Measurements from ENCODE around the gene ZNF367. TPM values are rescaled to one million over a fixed set of nuclear protein-coding genes. Genes with fewer than 3 reads are reported as not detected.

The ZNF367 gene
- total RNA-seq, 2 experiments from 2014 or later: 29.3 to 30.1 TPM

GRCh38 chr9:96448546-96449170 is 30.5 kb upstream of the ZNF367 start:
- H3K9me3 Mint-ChIP-seq: no peaks in the 10 kb centered on the region
- POLR2A ChIA-PET: interaction anchor here (1.0 kb wide), 1 partner anchor 29 kb away, joined by 4 read pairs; no protein-coding TSS in a partner anchor
- ATAC-seq (no peak), DNase-seq (no peak)
- no peak for TF ChIP-seq CTCF (IDR thresholded peaks at IDR 0.05)
- H3K4me1 Mint-ChIP-seq (ENCODE audit: low read depth): peaks cover 25% of the 10 kb centered on the region
- no peak overlapping the region for H3K4me3 Mint-ChIP-seq
- no peaks in the 10 kb centered on the region for H3K36me3 Mint-ChIP-seq (ENCODE audit: low read depth)
- H3K27me3 Mint-ChIP-seq: peaks cover 11% of the 10 kb centered on the region
- CTCF ChIA-PET: no interaction called here
- no peak overlapping the region for H3K27ac Mint-ChIP-seq
- intact Hi-C loops (cut with micrococcal nuclease): loop anchor here (5.0 to 10.0 kb wide), 2 partner anchors 116 to 204 kb away; no protein-coding TSS in a partner anchor

- ChIA-PET CTCF (interaction anchor here (1.1 kb wide), 1 partner anchor 220 kb away, joined by 3 read pairs; no protein-coding TSS in a partner anchor), POLR2A (no interaction called here)
- DNase-seq (no peak), ATAC-seq (no peak)
- no peak overlapping the region for H3K4me3 Mint-ChIP-seq
- peaks cover 11% of the 10 kb centered on the region for H3K27me3 Mint-ChIP-seq
- H3K27ac Mint-ChIP-seq: no peak overlapping the region
- no peak for TF ChIP-seq CTCF (IDR thresholded peaks at IDR 0.05)
- H3K4me1 Mint-ChIP-seq (ENCODE audit: low read depth): peaks cover 18% of the 10 kb centered on the region
- intact Hi-C loops (cut with micrococcal nuclease): loop anchor here (5.0 to 10.0 kb wide), 2 partner anchors 117 to 205 kb away; no protein-coding TSS in a partner anchor
- no peaks in the 10 kb centered on the region for H3K9me3 Mint-ChIP-seq
- H3K36me3 Mint-ChIP-seq (ENCODE audit: low read depth): no peaks in the 10 kb centered on the region
These were observed 29.2 kb upstream of the ZNF367 start for GRCh38 chr9:96447406-96447805.

GRCh38 chr9:96442491-96442890 is 24.3 kb upstream of the ZNF367 start:
- Mint-ChIP-seq H3K27me3 (no peaks in the 10 kb centered on the region), H3K27ac (no peak overlapping the region), H3K9me3 (no peaks in the 10 kb centered on the region), H3K36me3 (ENCODE audit: low read depth) (no peaks in the 10 kb centered on the region), H3K4me1 (ENCODE audit: low read depth) (peaks cover 3% of the 10 kb centered on the region), H3K4me3 (no peak overlapping the region)
- DNase-seq: no peak
- intact Hi-C loops (cut with micrococcal nuclease): loop anchor here (10.0 kb wide), 1 partner anchor 122 kb away; no protein-coding TSS in a partner anchor
- TF ChIP-seq CTCF (IDR thresholded peaks at IDR 0.05): no peak
- POLR2A ChIA-PET: interaction anchor here (0.5 to 0.9 kb wide), 2 partner anchors 36 to 75 kb away, joined by 3 read pairs; no protein-coding TSS in a partner anchor
- peak; percentile 42 for ATAC-seq
- CTCF ChIA-PET: interaction anchor here (0.6 to 3.7 kb wide), 30 partner anchors 9 to 229 kb away, joined by 3 to 25 read pairs (median 3); partner anchors contain the start of gene PRXL2C

GRCh38 chr9:96441798-96442445 is 23.8 kb upstream of the ZNF367 start:
- intact Hi-C loops (cut with micrococcal nuclease): loop anchor here (10.0 kb wide), 1 partner anchor 123 kb away; no protein-coding TSS in a partner anchor
- Mint-ChIP-seq H3K27me3 (no peaks in the 10 kb centered on the region), H3K36me3 (ENCODE audit: low read depth) (no peaks in the 10 kb centered on the region), H3K9me3 (no peaks in the 10 kb centered on the region), H3K27ac (no peak overlapping the region), H3K4me1 (ENCODE audit: low read depth) (no peaks in the 10 kb centered on the region), H3K4me3 (no peak overlapping the region)
- ChIA-PET CTCF (interaction anchor here (0.6 to 3.7 kb wide), 29 partner anchors 9 to 230 kb away, joined by 3 to 25 read pairs (median 3); partner anchors contain the start of gene PRXL2C), POLR2A (interaction anchor here (0.9 kb wide), 1 partner anchor 37 kb away, joined by 3 read pairs; no protein-coding TSS in a partner anchor)
- TF ChIP-seq CTCF (IDR thresholded peaks at IDR 0.05): peak; percentile 65
- peak; percentile 68 for ATAC-seq
- no peak for DNase-seq

Measured in activated CD8-positive, alpha-beta T cell treated with anti-CD3 and anti-CD28 coated beads for 36 hours (primary cell).